Epithelial cell of esophagus (primary cell): Measurements from ENCODE around the gene LRRC2.

Source experiments
- DNase-seq: peaks from one replicate; pipeline ENCODE4 v3.0.0; 2010; ENCODE audit warnings: low read depth
- H3K4me3 ChIP-seq: 2 replicates; pipeline ENCODE4 v1.5.1; 2011; ENCODE audit warnings: mild to moderate bottlenecking, low read length, control low read depth
- TF ChIP-seq, protein P1 (sequence below): IDR thresholded peaks from 2 replicates; pipeline ENCODE4 v1.5.1; 2011; ENCODE audit warnings: low read depth, mild to moderate bottlenecking, low read length, control low read depth, inconsistent platforms; ENCODE audit not compliant: insufficient read depth; ENCODE audit errors: missing control alignments

LRRC2 gene

DNA sequence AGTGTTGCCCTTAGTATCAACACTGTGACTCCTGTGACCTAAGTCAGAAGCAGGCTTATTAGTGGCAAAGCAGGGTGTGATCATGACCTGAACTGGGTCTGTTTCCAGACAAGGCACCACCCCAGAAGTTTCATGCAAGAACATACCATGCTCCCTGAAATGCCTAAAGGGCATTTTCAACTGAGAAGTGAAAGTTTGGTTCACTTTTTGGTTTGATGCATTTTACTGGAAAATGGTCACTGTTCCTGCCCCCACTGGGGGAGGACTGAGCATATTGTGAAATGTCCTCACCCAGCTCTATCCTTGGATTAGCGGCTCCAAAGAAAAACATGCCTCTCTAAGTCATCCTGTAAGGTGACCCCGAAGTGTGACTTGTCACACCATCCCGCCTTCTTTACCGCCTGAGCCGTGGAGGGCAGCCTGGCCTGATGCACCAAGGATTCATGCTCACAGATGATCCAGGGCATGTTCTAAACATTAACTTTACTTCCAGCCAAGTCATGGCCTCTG is 43.2 kb upstream of the LRRC2 start:
- H3K4me3 ChIP-seq = no peak overlapping the region
- no peak for DNase-seq
- TF ChIP-seq, protein P1, sequence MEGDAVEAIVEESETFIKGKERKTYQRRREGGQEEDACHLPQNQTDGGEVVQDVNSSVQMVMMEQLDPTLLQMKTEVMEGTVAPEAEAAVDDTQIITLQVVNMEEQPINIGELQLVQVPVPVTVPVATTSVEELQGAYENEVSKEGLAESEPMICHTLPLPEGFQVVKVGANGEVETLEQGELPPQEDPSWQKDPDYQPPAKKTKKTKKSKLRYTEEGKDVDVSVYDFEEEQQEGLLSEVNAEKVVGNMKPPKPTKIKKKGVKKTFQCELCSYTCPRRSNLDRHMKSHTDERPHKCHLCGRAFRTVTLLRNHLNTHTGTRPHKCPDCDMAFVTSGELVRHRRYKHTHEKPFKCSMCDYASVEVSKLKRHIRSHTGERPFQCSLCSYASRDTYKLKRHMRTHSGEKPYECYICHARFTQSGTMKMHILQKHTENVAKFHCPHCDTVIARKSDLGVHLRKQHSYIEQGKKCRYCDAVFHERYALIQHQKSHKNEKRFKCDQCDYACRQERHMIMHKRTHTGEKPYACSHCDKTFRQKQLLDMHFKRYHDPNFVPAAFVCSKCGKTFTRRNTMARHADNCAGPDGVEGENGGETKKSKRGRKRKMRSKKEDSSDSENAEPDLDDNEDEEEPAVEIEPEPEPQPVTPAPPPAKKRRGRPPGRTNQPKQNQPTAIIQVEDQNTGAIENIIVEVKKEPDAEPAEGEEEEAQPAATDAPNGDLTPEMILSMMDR = no peak

DNA sequence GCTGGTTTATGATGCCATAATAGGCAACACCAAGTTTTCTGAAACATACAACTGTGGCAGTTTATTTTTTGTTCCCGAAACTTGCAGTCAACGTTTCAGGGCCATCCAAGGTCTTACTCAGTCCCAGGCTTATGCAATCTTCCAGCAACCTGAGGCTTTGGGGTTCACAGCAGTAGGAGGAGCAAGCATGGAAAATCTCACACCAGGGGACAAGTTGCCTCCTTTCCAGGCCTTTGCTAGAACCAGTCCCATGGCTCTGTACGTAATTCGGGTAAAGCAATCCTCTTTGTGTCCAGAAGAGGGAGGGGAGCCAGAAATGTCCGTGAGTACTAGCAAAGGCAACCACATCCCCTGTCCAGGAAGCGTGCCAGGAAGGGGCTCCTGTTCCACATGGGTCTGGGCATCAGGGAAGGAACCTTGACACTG is 41.5 kb upstream of the LRRC2 start:
- no peak overlapping the region for H3K4me3 ChIP-seq
- TF ChIP-seq, protein P1 = peak; percentile 12
- DNase-seq = no peak

DNA sequence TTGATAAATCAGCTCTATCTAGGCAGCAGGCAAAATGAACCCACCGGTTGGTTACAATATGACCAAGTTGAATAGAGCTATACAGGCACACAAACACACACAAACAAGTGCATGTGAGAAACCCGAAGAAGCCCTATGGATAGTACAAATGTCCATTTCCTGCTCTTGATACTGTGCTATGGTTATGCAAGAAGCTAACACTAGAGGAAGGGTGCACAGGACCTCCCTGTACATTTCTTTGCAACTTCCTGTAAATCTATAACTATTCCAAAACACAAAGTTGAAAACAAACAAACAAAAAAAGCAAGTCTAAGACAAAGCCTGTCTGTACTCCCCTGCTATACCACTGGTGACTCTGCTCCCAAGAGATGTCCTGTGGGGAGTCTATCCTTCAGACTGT is 38.0 kb upstream of the LRRC2 start:
- DNase-seq = no peak
- TF ChIP-seq, protein P1 = no peak
- H3K4me3 ChIP-seq = no peak overlapping the region

DNA sequence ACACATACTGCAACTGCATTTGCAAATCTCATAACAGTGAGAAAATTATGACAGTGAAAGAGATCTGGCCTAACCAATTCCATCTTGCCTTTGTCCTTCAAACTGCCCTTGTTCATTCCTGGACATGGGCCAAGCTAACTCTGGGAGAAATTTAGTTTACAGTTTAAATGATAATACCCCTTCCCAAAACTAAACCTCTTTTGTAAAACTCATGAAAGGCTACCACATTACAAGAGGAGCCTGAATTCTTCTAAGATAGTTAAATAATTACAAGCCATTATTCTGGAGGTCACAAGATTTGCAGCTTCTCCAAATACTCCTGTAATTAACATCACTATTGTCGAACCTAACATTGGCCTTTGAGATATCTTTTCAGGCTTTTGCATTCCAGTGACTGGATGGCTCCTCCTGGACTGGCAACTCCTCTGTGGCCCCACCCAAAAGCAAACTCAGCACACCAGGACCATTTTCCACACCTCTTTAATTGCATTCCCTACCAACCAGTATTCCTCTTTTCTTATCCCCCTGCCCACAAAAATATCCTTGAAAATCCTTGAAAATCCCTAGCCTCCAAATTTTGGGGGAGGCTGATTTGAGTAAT is 37.4 kb upstream of the LRRC2 start:
- TF ChIP-seq, protein P1 = no peak
- no peak for DNase-seq
- H3K4me3 ChIP-seq = no peak overlapping the region

DNA sequence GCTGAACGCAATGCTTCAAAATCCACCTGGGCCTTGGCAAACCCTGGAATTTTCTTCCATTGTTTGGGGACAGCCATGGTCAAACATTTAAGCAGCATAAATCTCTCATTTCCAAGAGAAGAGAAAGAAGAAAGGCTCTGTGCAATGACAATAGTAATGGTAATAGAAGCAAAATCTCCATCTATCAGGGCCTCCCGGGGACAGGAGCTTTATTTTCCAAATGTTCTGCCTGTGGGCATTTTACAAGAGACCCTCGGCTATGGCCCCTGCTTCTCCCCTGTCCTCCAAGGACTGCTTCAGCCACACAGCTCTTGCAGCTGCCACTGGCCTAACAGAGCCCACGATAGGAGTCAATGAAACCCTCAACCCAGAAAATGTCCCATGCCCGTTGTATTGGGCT is 33.5 kb upstream of the LRRC2 start:
- DNase-seq = no peak
- TF ChIP-seq, protein P1 = no peak
- no peak overlapping the region for H3K4me3 ChIP-seq

DNA sequence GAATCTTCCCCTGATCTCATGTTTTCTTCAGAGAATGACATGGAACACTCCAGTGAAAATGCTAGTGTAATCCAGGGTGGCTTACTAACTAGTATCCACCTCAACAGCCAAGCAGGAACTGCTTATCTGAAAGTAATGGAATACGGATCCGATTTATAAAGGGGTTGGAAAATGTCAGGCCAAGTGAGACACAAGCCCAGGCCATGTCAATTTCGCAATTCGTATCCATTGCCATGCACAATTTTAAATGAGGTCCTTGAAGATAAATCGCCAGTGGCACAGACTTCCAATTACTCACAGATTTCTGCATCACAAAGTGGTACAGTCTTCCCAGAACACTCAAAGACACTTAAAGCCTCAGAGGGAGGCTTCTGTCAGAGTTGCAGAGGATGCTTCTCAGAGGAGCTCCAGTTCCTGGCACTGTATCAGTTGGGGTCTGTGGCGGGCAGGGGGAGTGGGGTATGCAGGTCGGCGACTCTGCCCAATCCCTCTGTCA is 29.8 kb upstream of the LRRC2 start:
- TF ChIP-seq, protein P1 = no peak
- DNase-seq = no peak
- no peak overlapping the region for H3K4me3 ChIP-seq

DNA sequence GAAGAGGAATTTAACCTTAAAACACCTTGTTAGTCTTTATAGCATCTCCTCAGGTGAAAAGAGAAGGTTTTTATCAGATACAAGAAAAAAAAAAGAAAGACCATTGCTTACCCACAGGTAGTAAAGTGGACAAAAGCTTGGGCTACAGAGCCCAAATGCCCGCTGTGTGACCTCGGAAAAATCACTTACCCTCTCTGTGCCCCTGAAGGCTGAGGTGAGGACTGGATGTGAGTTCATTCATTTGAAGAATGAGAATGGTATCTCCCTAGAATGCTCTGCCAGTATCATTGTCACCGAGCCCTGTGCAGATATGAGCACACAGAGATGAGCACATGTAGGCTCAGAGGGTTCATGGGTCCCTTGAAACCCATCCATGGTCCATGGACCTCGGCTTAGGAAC is 28.6 kb upstream of the LRRC2 start:
- H3K4me3 ChIP-seq = no peak overlapping the region
- no peak for DNase-seq
- TF ChIP-seq, protein P1 = no peak
